SH-SY5Y (cell line): ENCODE data around the gene BRD4.

Experiments used
- GATA2 ChIP-seq: IDR thresholded peaks from 2 replicates; pipeline ENCODE4 v1.6.1; 2011; ENCODE audit warnings: mild to moderate bottlenecking, low read depth, low read length
- GATA3 ChIP-seq: IDR thresholded peaks from 2 replicates; pipeline ENCODE4 v1.6.1; 2011; ENCODE audit warnings: low read depth, mild to moderate bottlenecking, low read length, moderate library complexity

GRCh38 chr19:15241259-15241910, 91.0 kb downstream of the BRD4 start:
- TF ChIP-seq GATA2 = no peak
- TF ChIP-seq GATA3 = no peak
